Endothelial cell of umbilical vein (primary cell): ENCODE results near the gene PF4V1. TPM values are rescaled to one million over a fixed set of nuclear protein-coding genes. Genes with fewer than 3 reads are reported as not detected.

Experiments used
- BruUV-seq: library from RNA; stranded (reverse); fragments of 400-500 nt; replicated peaks from 2 replicates; lab custom pipeline; 2021; lab: Mats Ljungman, UMichigan
- CTCF ChIA-PET: fragments of 300-600, 350-600 bp; sonication (Branson Sonifier 250); formaldehyde crosslinking; loops from one replicate; lab custom pipeline; 2021; ENCODE audit warnings: antibody characterized with exemption, inconsistent platforms; lab: Charles Lee
- POLR2A ChIA-PET: fragments of 300-600, 350-600 bp; sonication (Branson Sonifier 250); formaldehyde crosslinking; loops from one replicate; lab custom pipeline; 2021; ENCODE audit warnings: antibody characterized with exemption, inconsistent platforms; lab: Charles Lee
- DNase-seq: peaks from one replicate; pipeline ENCODE4 v3.0.0-alpha.2; 2011; ENCODE audit warnings: low read depth, low spot score
- FAIRE-seq: peaks from 2 replicates; lab custom pipeline; 2011; peaks lifted over from hg19 to GRCh38; lab: Jason Lieb, UNC
- H2AFZ ChIP-seq: 2 replicates; pipeline ENCODE4 v1.6.0; 2012; ENCODE audit warnings: low read depth, low read length, control low read depth, inconsistent platforms
- H3K27ac ChIP-seq: 2 replicates; pipeline ENCODE4 v1.5.1; 2011; ENCODE audit warnings: low read depth, mild to moderate bottlenecking, control low read depth, low read length, moderate library complexity; ENCODE audit not compliant: insufficient read depth
- H3K27me3 ChIP-seq, 2 experiments: 2 replicates each; pipeline versions ENCODE4 v1.6.0 to v1.6.1; 2011; ENCODE audit warnings: low read length in 2 of 2, mixed read lengths in 1 of 2; ENCODE audit not compliant: control insufficient read depth in 2 of 2, insufficient read depth in 2 of 2
- H3K36me3 ChIP-seq, 2 experiments: 2 replicates in 1 of 2; 3 replicates in 1 of 2; pipeline ENCODE4 v1.5.1; 2011; ENCODE audit warnings: low read length in 2 of 2, mild to moderate bottlenecking in 1 of 2, moderate library complexity in 1 of 2; ENCODE audit not compliant: control insufficient read depth in 2 of 2, insufficient read depth in 2 of 2; ENCODE audit errors: extremely low read depth in 1 of 2
- H3K4me1 ChIP-seq: 3 replicates; pipeline ENCODE4 v1.5.1; 2011; ENCODE audit warnings: mild to moderate bottlenecking, low read length; ENCODE audit not compliant: control insufficient read depth, insufficient read depth; ENCODE audit errors: extremely low read depth
- H3K4me2 ChIP-seq: 2 replicates; pipeline ENCODE4 v1.6.1; 2011; ENCODE audit warnings: low read length, control low read depth, mixed read lengths; ENCODE audit not compliant: insufficient read depth
- H3K4me3 ChIP-seq, 3 experiments: fragments of 200-600 bp in 1 of 3; sonication (generic), shearing (Covaris generic) in 1 of 3; replicated peaks in 1 of 3; 2 replicates each; pipeline ENCODE4 v1.5.1; 2011 to 2016; ENCODE audit warnings: control low read depth in 3 of 3, low read length in 3 of 3, mild to moderate bottlenecking in 2 of 3, inconsistent platforms in 1 of 3, low read depth in 1 of 3, moderate library complexity in 1 of 3; ENCODE audit not compliant: insufficient read depth in 1 of 3
- H3K79me2 ChIP-seq: 2 replicates; pipeline ENCODE4 v1.6.0; 2012; ENCODE audit warnings: low read length, inconsistent platforms; ENCODE audit not compliant: control insufficient read depth, insufficient read depth
- H3K9ac ChIP-seq: replicated peaks from 2 replicates; pipeline ENCODE3; 2011; ENCODE audit warnings: low read length, control low read depth; ENCODE audit not compliant: insufficient read depth; ENCODE audit errors: extremely low read depth
- H3K9me1 ChIP-seq: replicated peaks from 3 replicates; pipeline ENCODE4 v1.6.0; 2011; ENCODE audit warnings: mild to moderate bottlenecking, low read length; ENCODE audit not compliant: control insufficient read depth, insufficient read depth; ENCODE audit errors: extremely low read depth
- H3K9me3 ChIP-seq: replicated peaks from 2 replicates; pipeline ENCODE4 v1.5.1; 2012; ENCODE audit warnings: low read length, inconsistent platforms; ENCODE audit not compliant: control insufficient read depth, insufficient read depth
- H4K20me1 ChIP-seq: replicated peaks from 2 replicates; pipeline ENCODE3; 2011; ENCODE audit warnings: mild to moderate bottlenecking, low read length; ENCODE audit not compliant: control insufficient read depth, insufficient read depth; ENCODE audit errors: extremely low read depth
- EZH2 ChIP-seq: IDR thresholded peaks from 2 replicates; pipeline ENCODE4 v1.6.1; 2012; ENCODE audit warnings: borderline replicate concordance, low read depth, mild to moderate bottlenecking, moderate library complexity, low read length, inconsistent platforms; ENCODE audit not compliant: severe bottlenecking
- FOS ChIP-seq: IDR thresholded peaks from 2 replicates; pipeline ENCODE4 v1.6.1; 2011; ENCODE audit warnings: mild to moderate bottlenecking, low read length, moderate library complexity, borderline replicate concordance; ENCODE audit not compliant: insufficient read depth
- GATA2 ChIP-seq: IDR thresholded peaks from 2 replicates; pipeline ENCODE4 v1.7.0; 2011; ENCODE audit warnings: low read depth, mild to moderate bottlenecking, moderate library complexity, mixed read lengths, low read length; ENCODE audit not compliant: insufficient read length, insufficient read depth
- JUN ChIP-seq: IDR thresholded peaks from 2 replicates; pipeline ENCODE4 v1.6.1; 2011; ENCODE audit warnings: borderline replicate concordance, low read depth; ENCODE audit not compliant: insufficient read length, insufficient read depth
- MYC ChIP-seq: IDR thresholded peaks from one replicate; pipeline ENCODE4 v1.6.1; 2011; ENCODE audit warnings: mild to moderate bottlenecking, low read depth, low read length
- POLR2A ChIP-seq: IDR thresholded peaks from 2 replicates; pipeline ENCODE4 v1.6.1; 2012; ENCODE audit warnings: low read depth, mild to moderate bottlenecking, control low read depth, low read length
- POLR2AphosphoS5 ChIP-seq: IDR thresholded peaks from 2 replicates; pipeline ENCODE4 v1.6.1; 2012; ENCODE audit warnings: low read depth, mild to moderate bottlenecking, control low read depth, low read length, moderate library complexity; ENCODE audit not compliant: insufficient read depth
- dilution Hi-C: fragments of 300-500 bp; cut with MboI; formaldehyde crosslinking; loops from one replicate; pipeline ENCODE4 v1.15.0; 2019; ENCODE audit warnings: low sequenced_read_pairs; ENCODE audit not compliant: extremely low pct_ligation_motif_present
- intact Hi-C: fragments of 100-400 bp; cut with micrococcal nuclease; formaldehyde crosslinking; loops from one replicate; pipeline ENCODE4 v1.10.0; 2022
- polyA plus RNA-seq, 4 experiments: library from polyadenylated mRNA; depleted of rRNA in 3 of 4; stranded (reverse) in 3 of 4; unstranded in 1 of 4; fragments of >200 nt; gene quantifications; 2 replicates each; pipeline versions ENCODE4 v1.2.1 to v1.2.3, GENCODE V29; 2011 to 2012; ENCODE audit warnings: missing spikeins in 1 of 4
- total RNA-seq: library from RNA; stranded (reverse); gene quantifications from 2 replicates; pipeline ENCODE4 v1.2.3, GENCODE V29; 2021
- TF ChIP-seq, protein P1 (sequence below): IDR thresholded peaks from 2 replicates; pipeline ENCODE4 v1.6.1; 2011; ENCODE audit not compliant: insufficient read depth, insufficient read length
- TF ChIP-seq, protein P2 (sequence below), 2 donors: IDR thresholded peaks; 1 replicate in 1 of 2; 2 replicates in 1 of 2; pipeline ENCODE4 v1.5.1; 2011; ENCODE audit warnings: low read length in 2 of 2, mild to moderate bottlenecking in 2 of 2, moderate library complexity in 2 of 2, control low read depth in 1 of 2, inconsistent platforms in 1 of 2, low read depth in 1 of 2; ENCODE audit not compliant: insufficient read depth in 1 of 2; ENCODE audit errors: extremely low read depth in 1 of 2

Gene PF4V1
- total and polyA plus RNA-seq, 2 donors (not counting 3 experiments of a cell fraction or from before 2014, with no cell fraction given), result not detected

DNA sequence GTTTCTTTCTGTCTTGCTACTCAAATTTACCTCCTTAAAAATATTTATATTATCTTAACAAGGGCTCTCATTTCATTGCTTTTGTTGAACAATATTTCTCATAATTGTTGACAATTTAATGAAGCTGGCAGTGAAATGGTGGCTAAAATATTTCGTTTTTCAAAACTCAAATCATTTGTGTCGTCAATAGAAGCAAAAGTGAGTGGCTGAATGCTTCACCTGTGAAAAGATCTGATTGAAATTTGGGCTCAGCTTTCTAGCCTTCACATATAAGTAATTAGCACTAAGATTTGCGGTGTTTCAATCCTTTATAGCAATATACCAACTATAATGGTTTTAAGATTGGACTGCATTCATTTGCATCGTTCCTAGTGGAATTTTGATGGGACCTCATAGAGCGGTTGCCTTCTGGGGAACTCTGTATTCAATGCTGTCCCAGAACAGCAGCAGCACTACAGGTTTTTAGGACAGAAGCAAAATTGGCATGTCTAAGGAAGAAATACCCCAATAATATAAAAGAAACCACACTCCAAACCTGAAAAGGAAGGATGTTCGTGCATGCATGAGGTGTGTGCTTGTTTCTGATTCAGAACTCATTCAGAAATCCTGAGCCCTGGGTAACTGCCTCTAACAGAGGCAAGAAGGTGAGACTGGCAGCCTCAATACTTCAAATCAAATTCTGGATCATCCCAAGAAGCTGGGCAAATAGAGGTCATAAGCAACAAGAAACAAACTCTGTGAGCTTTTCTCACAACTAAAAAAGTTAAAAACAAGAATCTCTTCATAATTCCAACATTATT lies 18.6 kb downstream of the PF4V1 start:
- Histone ChIP-seq H3K79me2 (peaks cover 5% of the 10 kb centered on the region), H3K27ac (no peak overlapping the region), H3K27me3 (no peaks in the 10 kb centered on the region), H2AFZ (no peak overlapping the region), H3K9me3 (no peaks in the 10 kb centered on the region), H3K36me3 (no peaks in the 10 kb centered on the region), H3K4me2 (peak overlapping the region; percentile 38), H3K4me3 (no peak overlapping the region), H4K20me1 (no peaks in the 10 kb centered on the region), H3K4me1 (peaks cover 35% of the 10 kb centered on the region), H3K9ac (no peak overlapping the region), H3K9me1 (no peaks in the 10 kb centered on the region)
- intact Hi-C loops, result loop anchor here (1.0 kb wide), 1 partner anchor 266 kb away; no protein-coding TSS in a partner anchor
- BruUV-seq, result no TSS peak
- ChIA-PET CTCF (no interaction called here), POLR2A (interaction anchor here (1.0 kb wide), 1 partner anchor 227 kb away, joined by 3 read pairs; the partner anchor contains the start of gene CXCL2)
- DNase-seq, result peak; percentile 37
- dilution Hi-C loops, result no loop called here
- TF ChIP-seq, protein P1, sequence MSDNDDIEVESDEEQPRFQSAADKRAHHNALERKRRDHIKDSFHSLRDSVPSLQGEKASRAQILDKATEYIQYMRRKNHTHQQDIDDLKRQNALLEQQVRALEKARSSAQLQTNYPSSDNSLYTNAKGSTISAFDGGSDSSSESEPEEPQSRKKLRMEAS, result no peak
- no peak for TF ChIP-seq POLR2AphosphoS5
- no peak for TF ChIP-seq MYC
- no peak for TF ChIP-seq EZH2
- no peak for TF ChIP-seq JUN
- no peak for TF ChIP-seq POLR2A
- no peak for TF ChIP-seq GATA2
- no peak for TF ChIP-seq FOS
- TF ChIP-seq, protein P2, sequence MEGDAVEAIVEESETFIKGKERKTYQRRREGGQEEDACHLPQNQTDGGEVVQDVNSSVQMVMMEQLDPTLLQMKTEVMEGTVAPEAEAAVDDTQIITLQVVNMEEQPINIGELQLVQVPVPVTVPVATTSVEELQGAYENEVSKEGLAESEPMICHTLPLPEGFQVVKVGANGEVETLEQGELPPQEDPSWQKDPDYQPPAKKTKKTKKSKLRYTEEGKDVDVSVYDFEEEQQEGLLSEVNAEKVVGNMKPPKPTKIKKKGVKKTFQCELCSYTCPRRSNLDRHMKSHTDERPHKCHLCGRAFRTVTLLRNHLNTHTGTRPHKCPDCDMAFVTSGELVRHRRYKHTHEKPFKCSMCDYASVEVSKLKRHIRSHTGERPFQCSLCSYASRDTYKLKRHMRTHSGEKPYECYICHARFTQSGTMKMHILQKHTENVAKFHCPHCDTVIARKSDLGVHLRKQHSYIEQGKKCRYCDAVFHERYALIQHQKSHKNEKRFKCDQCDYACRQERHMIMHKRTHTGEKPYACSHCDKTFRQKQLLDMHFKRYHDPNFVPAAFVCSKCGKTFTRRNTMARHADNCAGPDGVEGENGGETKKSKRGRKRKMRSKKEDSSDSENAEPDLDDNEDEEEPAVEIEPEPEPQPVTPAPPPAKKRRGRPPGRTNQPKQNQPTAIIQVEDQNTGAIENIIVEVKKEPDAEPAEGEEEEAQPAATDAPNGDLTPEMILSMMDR (IDR thresholded peaks at IDR 0.05; ENCODE audit: extremely low read depth in 1 of 2, insufficient read depth in 1 of 2, low read depth in 1 of 2, low read length in 2 of 2), result no peak
- FAIRE-seq, result no peak
